Smooth muscle cell (in vitro differentiated cells): ENCODE results near the gene SEMA3C. TPM values are rescaled to one million over a fixed set of nuclear protein-coding genes. Genes with fewer than 3 reads are reported as not detected.

ENCODE experiments used
- DNase-seq: peaks from one replicate; lab custom pipeline; 2025; ENCODE audit not compliant: unreplicated experiment; lab: John Stamatoyannopoulos, UW
- H2AFZ ChIP-seq: fragments of 200-600 bp; sonication (generic); 2 replicates; pipeline ENCODE4 v1.6.0; 2016; ENCODE audit warnings: antibody characterized with exemption, low read depth, mild to moderate bottlenecking
- H3F3A ChIP-seq: fragments of 200-600 bp; sonication (generic); 2 replicates; pipeline ENCODE4 v1.6.0; 2017; ENCODE audit warnings: antibody characterized with exemption, low read depth
- H3K27ac ChIP-seq: fragments of 200-600 bp; sonication (generic); 2 replicates; pipeline ENCODE4 v1.5.1; 2016; ENCODE audit warnings: low read depth, mild to moderate bottlenecking
- H3K27me3 ChIP-seq: fragments of 200-600 bp; sonication (generic); 2 replicates; pipeline ENCODE4 v1.6.1; 2016; ENCODE audit warnings: low read depth, mild to moderate bottlenecking
- H3K36me3 ChIP-seq: fragments of 200-600 bp; sonication (generic); 2 replicates; pipeline ENCODE4 v1.5.1; 2016; ENCODE audit warnings: low read depth
- H3K4me1 ChIP-seq: fragments of 200-600 bp; sonication (generic); 2 replicates; pipeline ENCODE4 v1.5.1; 2016; ENCODE audit warnings: low read depth
- H3K4me2 ChIP-seq: fragments of 200-600 bp; sonication (generic); 2 replicates; pipeline ENCODE4 v1.6.0; 2016; ENCODE audit warnings: mild to moderate bottlenecking
- H3K4me3 ChIP-seq: fragments of 200-600 bp; sonication (generic); 2 replicates; pipeline ENCODE4 v1.5.1; 2016; ENCODE audit warnings: mild to moderate bottlenecking
- H3K79me2 ChIP-seq: fragments of 200-600 bp; sonication (generic); 2 replicates; pipeline ENCODE4 v1.6.0; 2016; ENCODE audit warnings: low read depth, mild to moderate bottlenecking
- H3K9ac ChIP-seq: fragments of 200-600 bp; sonication (generic); 2 replicates; pipeline ENCODE4 v1.6.0; 2016; ENCODE audit warnings: low read depth
- H3K9me3 ChIP-seq: fragments of 200-600 bp; sonication (generic); replicated peaks from 2 replicates; pipeline ENCODE4 v1.5.1; 2016; ENCODE audit warnings: low read depth
- H4K20me1 ChIP-seq: fragments of 200-600 bp; sonication (generic); 2 replicates; pipeline ENCODE4 v1.6.0; 2016; ENCODE audit warnings: low read depth
- CTCF ChIP-seq: fragments of 200-600 bp; sonication (generic); IDR thresholded peaks from 2 replicates; pipeline ENCODE4 v1.5.1; 2017; ENCODE audit warnings: borderline replicate concordance, mild to moderate bottlenecking, antibody characterized with exemption; ENCODE audit not compliant: insufficient read depth, poor library complexity, severe bottlenecking
- WGBS: methylation state at CpG from one replicate; pipeline ENCODE4 v1.1.7; 2016; ENCODE audit warnings: low lambda C conversion rate; 5-methylcytosine and 5-hydroxymethylcytosine counted together
- polyA plus RNA-seq: library from polyadenylated mRNA; unstranded; fragments of >200 nt; fragmentation: Nextera tagmentation; extraction: Ambion mirVana; gene quantifications from 2 replicates; pipeline ENCODE4 v1.2.1, GENCODE V29; 2016
- total RNA-seq: library from RNA; depleted of rRNA; stranded (reverse); fragments of >200 nt; gene quantifications from 2 replicates; pipeline ENCODE4 v1.2.3, GENCODE V29; 2014

The SEMA3C gene
- total and polyA plus RNA-seq, 2 experiments from 2014 or later: 20.6 to 295 TPM

- Histone ChIP-seq H4K20me1 (no peaks in the 10 kb centered on the region), H3K9ac (no peak overlapping the region), H3K4me3 (no peak overlapping the region), H3K4me2 (no peak overlapping the region), H3K27ac (no peak overlapping the region), H3K4me1 (no peaks in the 10 kb centered on the region), H2AFZ (no peak overlapping the region), H3K36me3 (no peaks in the 10 kb centered on the region), H3K27me3 (no peaks in the 10 kb centered on the region), H3F3A (no peaks in the 10 kb centered on the region), H3K9me3 (no peaks in the 10 kb centered on the region), H3K79me2 (no peaks in the 10 kb centered on the region)
- DNase-seq: no peak
- TF ChIP-seq CTCF: no peak
- WGBS: 73% methylated on average over 3 of the region's 3 CpGs
Observed at GRCh38 chr7:80821771-80822319, 97.0 kb downstream of the SEMA3C start.

- Histone ChIP-seq H3K9me3 (no peaks in the 10 kb centered on the region), H3K27me3 (no peaks in the 10 kb centered on the region), H3K79me2 (no peaks in the 10 kb centered on the region), H3K9ac (no peak overlapping the region), H3K27ac (no peak overlapping the region), H3K4me2 (no peak overlapping the region), H3K4me1 (no peaks in the 10 kb centered on the region), H3K36me3 (no peaks in the 10 kb centered on the region), H2AFZ (no peak overlapping the region), H3F3A (no peaks in the 10 kb centered on the region), H3K4me3 (no peak overlapping the region), H4K20me1 (no peaks in the 10 kb centered on the region)
- DNase-seq: no peak
- no peak for TF ChIP-seq CTCF
Observed at GRCh38 chr7:80819503-80819902, 99.3 kb downstream of the SEMA3C start.

- H3K9ac ChIP-seq: no peak overlapping the region
- H2AFZ ChIP-seq: no peak overlapping the region
- no peaks in the 10 kb centered on the region for H3F3A ChIP-seq
- H3K4me1 ChIP-seq: no peaks in the 10 kb centered on the region
- no peaks in the 10 kb centered on the region for H3K36me3 ChIP-seq
- H4K20me1 ChIP-seq: no peaks in the 10 kb centered on the region
- no peak for TF ChIP-seq CTCF
- H3K4me3 ChIP-seq: no peak overlapping the region
- DNase-seq: no peak
- H3K4me2 ChIP-seq: no peak overlapping the region
- H3K27ac ChIP-seq: no peak overlapping the region
- no peaks in the 10 kb centered on the region for H3K9me3 ChIP-seq
- H3K27me3 ChIP-seq: no peaks in the 10 kb centered on the region
- H3K79me2 ChIP-seq: no peaks in the 10 kb centered on the region
- 92% methylated on average over 5 of the region's 5 CpGs for WGBS
Observed at GRCh38 chr7:80818181-80818580, 100.7 kb downstream of the SEMA3C start.

GRCh38 chr7:80816806-80817205 lies 102.0 kb downstream of the SEMA3C start:
- no peaks in the 10 kb centered on the region for H3K9me3 ChIP-seq
- 70% methylated on average over 2 of the region's 2 CpGs for WGBS
- H3K36me3 ChIP-seq: no peaks in the 10 kb centered on the region
- TF ChIP-seq CTCF: no peak
- H3K4me2 ChIP-seq: no peak overlapping the region
- H2AFZ ChIP-seq: no peak overlapping the region
- no peaks in the 10 kb centered on the region for H3K4me1 ChIP-seq
- no peaks in the 10 kb centered on the region for H3F3A ChIP-seq
- H3K27ac ChIP-seq: no peak overlapping the region
- H3K4me3 ChIP-seq: no peak overlapping the region
- no peaks in the 10 kb centered on the region for H3K79me2 ChIP-seq
- H4K20me1 ChIP-seq: no peaks in the 10 kb centered on the region
- H3K9ac ChIP-seq: no peak overlapping the region
- DNase-seq: no peak
- no peaks in the 10 kb centered on the region for H3K27me3 ChIP-seq
